GM03348 (cell line): Measurements from ENCODE around the gene USP33.
"Not testable (repeated sequence)": the region's sequence is repeated elsewhere in the genome, so short reads cannot be mapped to it uniquely, and the experiment has no call there.

Experiments
- DNase-seq: peaks from one replicate; pipeline ENCODE4 v3.0.0; 2012; ENCODE audit warnings: low spot score

Gene USP33

DNA sequence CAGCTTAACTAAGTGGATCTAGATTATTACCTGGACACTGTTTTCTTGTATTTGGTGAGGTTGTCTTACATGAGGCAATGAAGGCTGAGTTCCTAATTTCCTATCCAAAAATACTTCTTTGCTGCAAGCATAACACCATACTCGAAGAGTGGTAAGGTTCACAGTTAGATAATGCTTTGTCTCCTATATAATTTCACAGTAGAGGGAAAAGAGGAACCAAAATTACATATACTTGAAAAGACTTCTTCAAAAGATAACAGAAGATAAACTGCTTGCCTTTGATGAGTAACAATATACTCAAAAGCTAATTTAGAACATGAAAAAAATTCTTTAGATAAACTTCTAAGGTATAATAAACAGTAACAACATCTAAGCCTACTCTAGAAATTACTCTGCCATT is 20.4 kb downstream of the USP33 start:
- no peak for DNase-seq

DNA sequence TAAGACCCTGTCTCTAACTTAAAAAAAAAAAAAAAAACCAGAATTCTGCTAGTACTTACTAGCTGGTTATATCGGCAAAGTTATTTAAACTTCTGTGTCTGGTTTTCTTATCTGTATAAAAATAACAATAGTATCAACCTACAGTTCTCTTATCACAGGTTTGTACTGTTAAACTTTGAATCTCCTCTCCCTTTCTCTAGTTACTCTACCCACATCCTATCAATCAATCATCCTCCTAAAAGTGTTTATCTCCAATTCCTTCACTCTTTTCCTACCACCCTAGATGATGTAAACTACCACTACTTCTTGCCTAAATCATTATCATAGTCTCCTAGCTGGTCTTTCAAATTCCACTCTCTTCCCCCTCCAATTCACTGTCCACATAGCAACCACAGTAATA is 27.6 kb downstream of the USP33 start:
- DNase-seq = no peak

DNA sequence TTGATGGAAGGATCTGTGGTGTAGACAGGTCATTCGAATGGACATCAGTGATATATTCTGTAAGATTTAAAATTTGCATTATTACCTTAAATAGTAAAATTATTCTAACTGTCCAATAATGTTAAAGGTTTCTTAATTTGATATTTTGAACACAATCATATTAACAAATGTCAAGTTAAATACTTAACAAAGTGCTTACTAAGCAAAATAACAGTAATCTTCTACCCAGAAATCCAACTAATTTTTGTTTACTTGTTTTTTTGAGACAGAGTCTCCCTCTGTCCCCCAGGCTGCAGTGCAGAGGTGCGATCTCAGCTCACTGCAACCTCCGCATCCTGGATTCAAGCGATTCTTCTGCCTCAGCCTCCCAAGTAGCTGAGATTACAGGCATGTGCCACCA is 33.9 kb downstream of the USP33 start:
- no peak for DNase-seq

DNA sequence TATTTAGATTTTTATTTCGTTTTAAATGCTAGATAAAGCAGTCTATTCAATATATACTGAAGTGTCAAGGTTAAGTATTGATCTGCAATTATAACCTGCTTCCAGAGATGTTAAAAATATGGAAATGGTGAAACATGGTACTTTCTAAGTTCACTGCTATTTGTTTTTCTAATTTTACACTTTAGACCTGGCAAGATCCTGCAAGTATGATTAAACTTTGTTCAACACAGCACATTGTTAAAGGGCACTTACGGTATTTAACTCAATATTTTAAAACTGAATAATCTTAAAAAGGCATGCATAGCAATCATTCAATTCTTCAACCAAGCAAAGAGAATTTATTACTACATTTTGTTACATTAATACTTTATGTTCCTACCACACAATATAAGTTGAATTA is 41.5 kb downstream of the USP33 start:
- DNase-seq = no peak

DNA sequence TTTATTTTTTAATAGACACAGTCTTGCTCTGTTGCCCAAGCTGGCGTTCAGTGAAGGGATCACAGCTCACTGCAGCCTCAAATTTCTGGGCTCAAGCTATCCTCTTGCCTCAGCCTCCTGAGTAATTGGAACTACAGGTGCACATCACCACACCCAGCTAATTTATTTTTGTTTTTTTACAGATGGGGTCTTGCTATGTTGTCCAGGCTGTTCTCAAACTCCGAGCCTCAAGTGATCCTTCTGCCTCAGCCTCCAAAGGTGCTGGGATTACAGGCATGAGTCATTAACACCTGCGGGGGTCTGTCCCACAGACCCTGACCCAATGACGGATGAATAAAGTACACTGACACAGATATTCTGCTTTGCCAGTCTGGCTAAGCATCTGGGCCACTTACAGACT is 43.6 kb downstream of the USP33 start:
- DNase-seq = no peak

DNA sequence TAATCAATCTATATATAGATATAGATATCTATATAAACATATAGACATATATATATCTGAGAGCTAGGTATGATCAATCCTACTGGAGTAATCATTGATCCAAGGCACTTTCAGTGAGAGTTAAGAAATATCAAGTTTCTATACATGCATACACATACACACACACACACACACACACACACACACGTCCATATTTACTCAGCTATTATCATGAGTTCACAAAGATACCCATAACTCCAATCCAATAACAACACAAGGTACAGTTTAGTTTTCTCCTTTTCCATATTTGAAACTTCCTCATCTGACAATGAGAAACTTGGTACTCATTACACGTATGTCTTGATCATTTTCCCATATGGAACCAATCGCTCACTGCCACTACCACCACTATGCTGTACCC is 49.9 kb downstream of the USP33 start:
- no peak for DNase-seq

DNA sequence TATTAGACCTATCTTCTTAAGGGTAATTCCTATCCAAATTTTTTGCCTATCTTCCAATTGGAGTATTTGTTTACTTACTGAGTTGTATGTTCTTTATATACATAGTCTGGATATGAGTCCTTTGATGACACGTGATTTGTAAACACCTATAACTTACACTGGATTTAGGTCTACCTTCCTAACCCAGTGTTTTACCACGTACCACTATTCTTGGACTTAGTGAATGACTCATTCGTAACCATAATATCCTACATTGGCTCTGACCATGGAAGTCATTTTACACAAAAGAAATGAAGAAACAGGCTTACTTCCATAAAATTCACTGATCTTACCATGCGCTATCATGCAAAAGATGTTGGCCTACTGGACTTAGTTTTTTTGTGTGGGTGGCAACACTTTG is 53.3 kb downstream of the USP33 start:
- DNase-seq = no peak

DNA sequence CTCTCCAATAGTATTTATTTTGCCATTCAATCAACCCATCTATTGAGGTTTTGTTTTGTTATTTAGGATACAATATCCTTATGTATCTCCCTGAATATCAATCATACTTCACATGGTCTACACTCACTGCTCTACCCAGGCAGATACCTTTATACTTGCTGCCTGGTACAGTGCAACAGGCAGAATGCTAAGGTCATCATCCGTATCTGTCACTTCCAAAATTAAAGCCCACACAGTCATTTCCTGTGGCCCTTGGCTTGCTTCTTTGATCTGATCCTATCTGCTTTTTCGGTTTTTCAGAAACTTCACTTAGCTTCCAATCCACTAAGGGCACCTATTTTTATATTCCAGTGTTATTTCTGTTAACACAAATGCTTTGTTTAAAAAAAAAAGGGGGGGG is 54.9 kb downstream of the USP33 start:
- DNase-seq = no peak

DNA sequence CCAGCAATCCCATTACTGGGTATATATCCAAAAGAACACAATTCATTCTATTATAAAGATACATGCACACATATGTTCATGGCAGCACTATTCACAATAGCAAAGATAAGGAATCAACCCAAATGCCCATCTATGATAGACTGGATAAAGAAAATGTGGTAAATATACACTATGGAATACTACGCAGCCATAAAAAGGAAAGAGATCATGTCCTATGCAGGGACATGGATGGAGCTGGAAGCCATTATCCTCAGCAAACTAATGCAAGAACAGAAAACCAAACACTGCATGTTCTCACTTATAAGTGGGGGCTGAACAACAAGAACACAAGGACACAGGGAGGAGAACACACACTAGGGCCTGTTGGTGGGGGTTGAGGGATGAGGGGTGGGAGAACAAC is 60.0 kb downstream of the USP33 start:
- DNase-seq = not testable (repeated sequence)

DNA sequence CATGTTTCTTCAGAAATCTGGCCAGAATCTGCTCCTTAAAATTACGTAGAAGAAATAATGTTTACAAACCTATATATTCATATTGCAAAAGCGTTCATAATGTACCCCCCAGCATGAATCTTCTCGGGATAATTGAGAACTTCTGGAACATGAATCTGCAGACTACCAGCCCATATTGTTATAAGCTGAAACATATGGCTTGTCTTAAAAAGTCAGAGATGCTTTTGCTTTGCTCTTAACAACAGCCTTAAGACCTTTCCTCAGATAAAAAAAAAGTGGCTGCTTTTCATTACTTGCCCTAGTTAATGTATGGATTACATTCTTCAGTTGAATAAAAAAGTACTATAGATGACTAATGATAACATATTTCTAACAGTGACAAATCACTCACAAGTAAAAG is 62.2 kb downstream of the USP33 start:
- DNase-seq = no peak

DNA sequence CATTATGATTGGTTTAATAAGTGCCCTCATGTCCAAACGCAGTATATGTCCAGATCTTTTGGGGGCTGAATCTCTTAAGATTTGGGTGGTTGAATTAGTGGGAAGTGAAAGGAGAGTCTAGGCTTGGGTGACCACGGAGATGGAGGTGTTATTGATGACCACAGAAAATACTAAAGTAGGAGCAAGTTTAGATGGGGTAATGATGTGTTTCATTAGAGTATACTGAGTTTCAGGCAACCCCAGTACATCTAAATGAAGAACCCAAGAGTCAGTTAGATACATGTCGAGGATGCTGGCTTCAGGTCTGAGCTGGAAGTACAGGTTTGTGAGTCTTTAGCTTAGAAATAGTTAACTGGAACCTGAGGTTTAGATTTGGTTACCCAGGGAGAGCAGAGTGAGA is 70.7 kb downstream of the USP33 start:
- DNase-seq = no peak

DNA sequence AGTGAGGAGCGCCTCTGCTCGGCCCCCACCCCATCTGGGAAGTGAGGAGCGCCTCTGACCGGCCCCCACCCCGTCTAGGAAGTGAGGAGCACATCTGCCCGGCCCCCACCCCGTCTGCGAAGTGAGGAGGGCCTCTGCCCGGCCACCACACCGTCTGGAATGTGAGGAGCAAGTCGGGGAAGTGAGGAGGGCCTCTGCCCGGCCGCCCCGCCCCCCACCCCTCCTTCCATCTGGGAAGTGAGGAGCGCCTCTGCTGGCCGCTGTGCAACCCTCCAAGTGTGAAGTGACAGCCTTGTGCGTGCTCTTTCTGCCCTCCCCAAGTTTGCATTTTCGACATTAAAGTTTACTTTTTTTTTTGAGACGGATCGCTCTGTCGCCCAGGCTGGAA is 72.1 kb downstream of the USP33 start:
- DNase-seq = no peak

DNA sequence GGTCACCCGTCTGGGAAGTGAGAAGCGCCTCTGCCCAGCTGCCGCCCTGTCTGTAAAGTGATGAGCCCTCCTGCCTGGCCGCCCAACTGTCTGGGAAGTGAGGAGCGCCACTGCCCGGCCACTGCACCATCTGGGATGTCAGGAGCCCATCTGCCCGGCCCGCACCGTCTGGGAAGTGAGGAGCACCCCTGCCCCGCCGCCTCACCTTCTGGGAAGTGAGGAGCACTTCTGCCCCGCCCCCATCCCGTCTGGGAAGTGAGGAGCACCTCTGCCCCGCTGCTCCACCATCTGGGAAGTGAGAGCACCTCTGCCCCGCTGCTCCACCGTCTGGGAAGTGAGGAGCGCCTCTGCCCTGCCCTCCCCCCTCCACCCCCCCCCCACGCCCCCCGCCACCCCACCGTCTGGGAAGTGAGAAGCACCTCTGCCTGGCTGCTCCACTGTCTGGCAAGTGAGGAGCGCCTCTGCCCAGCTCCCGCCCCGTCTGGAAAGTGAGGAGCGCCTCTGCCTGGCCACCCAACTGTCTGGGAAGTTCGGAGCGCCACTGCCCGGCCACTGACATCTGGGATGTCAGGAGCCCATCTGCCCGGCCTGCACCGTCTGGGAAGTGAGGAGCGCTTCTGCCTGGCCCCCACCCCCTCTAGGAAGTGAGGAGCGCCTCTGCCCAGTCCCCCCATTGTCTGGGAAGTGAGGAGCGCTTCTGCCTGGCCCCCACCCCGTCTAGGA is 72.7 kb downstream of the USP33 start:
- DNase-seq = no peak

DNA sequence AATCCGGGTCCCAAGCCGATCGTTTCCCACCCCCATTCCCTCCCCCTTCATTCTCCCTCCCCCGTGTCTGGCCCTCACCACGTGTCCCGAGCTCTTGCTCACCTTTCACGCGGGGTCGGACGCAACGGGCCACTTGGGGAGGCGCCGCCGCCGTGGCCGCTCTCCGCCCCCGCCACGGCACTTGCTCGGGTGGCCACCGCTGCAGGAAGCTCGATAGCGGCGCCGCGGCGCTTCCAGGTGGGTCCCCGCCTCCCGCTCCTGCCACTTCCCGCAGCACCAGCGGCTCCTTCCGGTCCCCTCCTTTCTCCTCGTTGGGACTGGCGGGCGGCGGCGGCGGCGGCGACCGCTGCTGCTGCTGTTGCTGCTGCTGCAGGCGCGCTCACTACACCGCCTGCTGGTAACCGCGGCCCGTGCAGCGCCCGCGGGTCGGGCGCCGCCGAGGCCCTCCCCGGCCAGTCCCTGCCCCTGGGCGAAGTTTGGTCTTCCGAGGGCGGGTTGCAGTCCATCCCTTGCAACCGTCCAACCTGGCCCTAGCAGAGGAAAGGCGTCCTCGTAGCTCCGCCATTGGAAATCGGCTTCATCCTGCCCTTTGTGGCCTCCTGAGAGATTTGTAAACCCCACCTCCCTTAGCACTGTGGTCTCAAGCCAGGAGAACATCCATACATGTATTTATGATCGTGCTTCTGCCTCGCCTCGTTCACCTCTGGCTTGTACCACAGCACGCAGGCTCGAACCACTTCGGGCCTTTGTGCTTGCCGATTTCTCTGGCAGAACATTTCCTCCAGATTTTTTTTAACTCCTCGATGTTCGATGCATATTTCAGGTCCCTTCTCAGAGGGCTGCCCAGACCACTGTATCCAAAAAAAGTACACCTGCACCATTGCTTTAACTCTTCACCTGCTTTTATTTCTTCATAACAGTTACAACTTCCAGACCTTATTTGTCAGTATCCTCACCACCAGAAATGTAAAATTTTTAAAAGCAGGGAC is 76.2 kb downstream of the USP33 start:
- peak; percentile 95 for DNase-seq

DNA sequence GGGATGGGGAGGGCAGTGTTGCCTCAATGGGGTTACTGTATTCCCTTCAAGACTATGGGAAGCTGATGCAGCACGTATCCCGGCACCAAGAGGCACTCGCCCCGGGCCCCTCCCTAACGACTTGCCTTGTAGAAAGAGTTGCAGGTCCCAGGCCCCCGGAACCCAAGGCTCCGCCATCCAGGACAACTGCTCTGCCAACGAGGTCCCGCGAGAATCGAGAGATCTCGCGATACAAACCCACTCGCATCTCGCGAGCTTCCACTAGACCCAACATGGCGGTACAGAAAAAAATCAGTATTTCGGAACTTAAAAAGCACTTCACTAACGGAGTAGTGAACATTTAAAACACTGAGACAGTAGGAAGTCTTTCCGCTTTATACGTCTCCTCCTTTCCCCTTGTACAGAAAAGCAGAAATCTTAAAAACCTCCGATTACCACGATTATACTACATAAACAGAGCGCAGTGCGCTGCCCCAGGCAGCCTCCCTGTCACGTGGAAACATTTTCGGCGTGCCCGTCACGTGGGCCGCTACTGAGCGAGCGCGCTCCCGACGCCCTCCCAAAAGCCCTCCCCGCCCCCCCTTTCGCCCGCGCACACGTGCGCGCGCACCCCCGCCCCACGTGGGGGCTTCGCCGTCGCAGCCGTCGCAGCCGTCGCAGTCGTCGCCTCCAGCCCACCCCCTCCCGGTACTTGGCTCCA is 77.0 kb downstream of the USP33 start, which contains the start of gene ZZZ3:
TSS of gene ZZZ3 (minus strand) at position 199 of the 700 bp plus-strand sequence. CDS start 49,304 bp downstream, outside the sequence.
- peak; percentile 96 for DNase-seq

DNA sequence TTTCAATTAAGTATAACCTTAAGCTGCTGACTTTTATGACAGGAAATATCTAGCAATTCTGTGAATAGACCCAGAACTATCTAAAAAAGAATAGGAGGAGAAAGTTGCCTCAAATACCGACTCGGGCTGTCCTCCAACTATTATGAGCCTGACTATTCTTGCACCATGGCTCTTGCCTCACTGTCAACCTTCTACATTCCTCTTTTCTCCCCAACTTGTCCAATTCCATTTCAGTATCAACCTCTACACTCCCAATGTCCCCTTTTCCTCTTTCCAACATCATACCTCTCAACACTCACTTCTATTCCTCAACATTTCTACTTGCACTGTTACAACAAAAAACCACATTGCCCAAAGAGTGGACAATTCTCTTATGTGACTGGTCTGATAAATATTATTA is 79.5 kb downstream of the USP33 start:
- DNase-seq = no peak

DNA sequence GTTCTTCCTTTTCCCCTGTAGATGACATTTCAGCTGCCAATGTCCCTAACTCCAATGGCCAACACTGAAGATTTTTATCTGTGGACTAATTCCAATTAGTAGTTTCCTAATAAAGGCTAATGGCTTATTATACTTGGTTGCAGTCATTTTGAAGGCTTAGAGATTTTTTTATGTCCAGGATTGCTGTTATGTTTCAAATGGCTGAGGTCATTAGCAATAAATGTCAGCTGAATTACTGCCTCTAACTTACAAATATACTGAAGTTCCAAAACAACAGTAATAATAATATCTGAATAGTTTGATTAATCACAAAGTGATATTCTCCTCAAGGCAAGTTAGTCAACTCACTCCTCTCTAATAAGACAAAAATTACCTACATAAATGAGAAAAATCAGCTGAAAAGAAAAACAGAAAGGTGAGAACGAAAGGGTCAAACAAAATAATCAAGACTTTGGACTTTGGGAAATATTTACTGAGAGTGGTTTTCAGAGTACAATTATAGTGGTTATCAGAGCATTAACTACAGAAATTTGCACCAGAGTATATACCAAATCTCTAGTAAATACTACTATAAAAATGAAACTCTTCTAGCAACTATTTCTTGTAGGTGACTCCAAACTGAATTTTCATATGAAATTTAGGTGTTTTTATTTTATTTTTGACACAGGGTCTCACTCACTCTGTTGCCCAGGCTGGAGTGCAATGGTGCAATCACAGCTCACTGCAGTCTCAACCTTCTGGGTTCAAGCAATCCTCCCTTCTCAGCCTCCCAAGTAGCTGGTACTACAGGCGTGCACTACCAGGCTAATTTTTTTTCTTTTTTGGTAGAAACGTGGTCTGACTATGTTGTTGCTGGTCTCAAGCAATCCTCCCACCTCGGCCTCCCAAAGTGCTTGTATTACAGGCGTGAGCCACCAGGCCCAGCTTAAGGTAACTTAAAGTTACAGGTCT is 80.7 kb downstream of the USP33 start:
- DNase-seq = no peak

DNA sequence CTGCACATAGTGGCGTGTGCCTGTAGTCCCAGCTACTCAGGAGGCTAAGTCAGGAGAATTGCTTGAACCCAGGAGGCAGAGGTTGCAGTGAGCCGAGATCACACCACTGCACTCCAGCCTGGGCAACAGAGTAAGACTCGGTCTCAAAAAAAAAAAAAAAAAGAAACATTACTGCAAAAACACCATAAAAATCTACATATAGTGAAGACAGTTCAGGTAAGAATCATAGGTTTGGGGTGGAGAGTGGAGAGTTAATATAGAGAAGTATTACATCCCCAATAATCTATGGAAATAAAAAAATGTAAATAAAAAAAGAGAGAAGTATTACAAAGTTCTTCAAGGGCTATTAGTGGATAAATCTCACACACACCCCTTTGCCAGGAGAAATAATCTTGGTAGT is 84.8 kb downstream of the USP33 start:
- DNase-seq = not testable (repeated sequence)

DNA sequence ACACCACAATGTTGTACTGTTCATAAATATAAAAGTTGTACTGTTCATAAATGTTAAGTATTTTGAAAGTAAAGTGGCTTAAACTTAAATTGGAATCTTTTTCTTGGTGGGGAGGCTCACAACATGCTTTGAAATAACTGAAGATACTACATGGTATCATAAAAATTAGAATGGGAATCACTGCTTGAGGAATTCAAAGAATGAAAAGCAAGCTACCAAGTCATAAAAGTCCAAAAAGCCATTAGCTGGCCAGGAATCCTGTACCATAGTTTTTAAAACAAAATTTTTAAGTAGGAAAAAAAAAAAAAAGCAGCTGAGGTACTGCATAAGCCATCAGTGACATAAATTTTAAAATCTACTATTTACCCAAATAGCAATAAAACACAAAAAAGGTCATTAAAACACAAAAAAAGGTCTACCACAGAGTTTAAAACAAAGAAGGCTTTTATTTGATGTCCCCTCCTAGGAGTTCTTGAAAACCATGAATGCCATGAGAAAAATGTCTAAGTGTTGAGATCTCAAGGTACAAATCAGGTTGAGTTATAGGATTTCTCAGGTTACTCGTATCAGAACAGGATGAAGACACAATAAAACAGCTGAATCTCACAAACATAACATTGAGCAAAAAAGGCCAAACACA is 85.8 kb downstream of the USP33 start:
- DNase-seq = peak; percentile 51

DNA sequence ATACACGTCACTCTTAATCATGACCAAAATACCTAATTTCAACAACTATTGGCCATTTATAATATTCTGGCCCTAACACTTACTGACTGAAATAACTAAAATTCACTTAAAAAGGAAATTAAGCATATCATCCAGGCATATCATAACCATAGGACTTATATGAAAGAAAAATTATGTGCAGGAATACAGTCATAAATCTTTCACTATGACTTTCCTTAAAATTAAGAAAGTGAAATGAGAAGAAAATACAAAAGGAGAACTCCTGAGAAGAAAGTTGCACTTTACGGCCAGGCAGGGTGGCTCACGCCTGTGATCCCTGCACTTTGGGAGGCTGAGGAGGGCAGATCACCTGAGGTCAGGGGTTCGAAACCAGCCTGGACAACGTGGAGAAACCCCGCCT is 86.6 kb downstream of the USP33 start:
- no peak for DNase-seq

DNA sequence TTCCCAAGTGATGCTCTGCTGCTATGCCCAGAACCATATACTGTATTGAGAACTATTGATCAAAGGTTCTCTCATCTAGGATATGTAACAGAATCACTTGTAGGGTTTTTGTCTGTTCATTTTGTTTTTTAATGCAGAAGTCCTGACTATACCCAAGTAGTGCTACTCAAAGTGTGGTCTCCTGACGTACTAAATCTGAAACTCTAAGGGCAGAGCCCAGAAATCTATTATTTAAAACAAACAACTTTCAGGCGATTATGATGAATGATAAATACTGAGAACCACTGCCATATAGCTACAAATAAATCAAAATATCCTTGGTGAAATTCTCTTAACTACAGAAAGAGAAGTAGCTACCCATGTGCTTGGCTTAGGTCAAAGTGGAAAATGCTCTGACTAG is 87.3 kb downstream of the USP33 start:
- DNase-seq = no peak
